Measurements from ENCODE around the gene UBTF. TPM values are rescaled to one million over a fixed set of nuclear protein-coding genes. Genes with fewer than 3 reads are reported as not detected.

Gene UBTF
- total RNA-seq, 5 donors from 2014 or later (not counting 1 experiment from before 2014, with no cell fraction given): 162 to 228 (median 213) TPM

GRCh38 chr17:44232061-44232460, 12.6 kb upstream of the UBTF start:
- no peaks in the 10 kb centered on the region for H3K9me3 Mint-ChIP-seq
- Histone ChIP-seq H3K27ac (ENCODE audit: low read length) (no peak overlapping the region), H3K36me3 (ENCODE audit: control insufficient read depth in 2 of 2, extremely low read depth in 1 of 2, insufficient read depth in 1 of 2, low read length in 1 of 2) (no peaks in the 10 kb centered on the region), H3K27me3 (replicated peaks in 1 of 2; ENCODE audit: control insufficient read depth in 2 of 2, extremely low read depth in 1 of 2, insufficient read depth in 2 of 2, low read length in 1 of 2) (peaks cover 0 to 29% of the 10 kb centered on the region in 2 experiments), H3K4me3 (ENCODE audit: control insufficient read depth in 1 of 2, extremely low read depth in 1 of 2, low read length in 1 of 2) (no peak overlapping the region), H3K4me1 (ENCODE audit: control insufficient read depth in 1 of 2, extremely low read depth in 1 of 2, insufficient read depth in 2 of 2, low read length in 2 of 2) (no peaks in the 10 kb centered on the region), H3K9me3 (no peaks in the 10 kb centered on the region)
- ChIA-PET POLR2A (interaction anchor here in 1 of 2 donors (0.6 kb wide), 1 partner anchor 165 kb away, joined by 3 read pairs; no protein-coding TSS in a partner anchor), CTCF (interaction anchor here in 1 of 2 donors (0.9 kb wide), 1 partner anchor 10 kb away, joined by 4 read pairs; no protein-coding TSS in a partner anchor)
- H3K4me3 Mint-ChIP-seq: no peak overlapping the region
- ATAC-seq (replicated peaks in 1 of 4): no peak
- no peak for DNase-seq
- WGBS (ENCODE audit: insufficient coverage): 80% methylated on average over 3 of the region's 7 CpGs
- H3K36me3 Mint-ChIP-seq: no peaks in the 10 kb centered on the region
- peaks cover 6 to 8% (median 6%) of the 10 kb centered on the region in 3 donors for H3K4me1 Mint-ChIP-seq
- no peaks in the 10 kb centered on the region for H3K27me3 Mint-ChIP-seq
- no peak overlapping the region for H3K27ac Mint-ChIP-seq

- no peak for DNase-seq
- Histone ChIP-seq H3K36me3 (ENCODE audit: control insufficient read depth in 2 of 2, extremely low read depth in 1 of 2, insufficient read depth in 1 of 2, low read length in 1 of 2) (no peaks in the 10 kb centered on the region), H3K4me1 (ENCODE audit: control insufficient read depth in 1 of 2, extremely low read depth in 1 of 2, insufficient read depth in 2 of 2, low read length in 2 of 2) (no peaks in the 10 kb centered on the region), H3K9me3 (no peaks in the 10 kb centered on the region), H3K27me3 (replicated peaks in 1 of 2; ENCODE audit: control insufficient read depth in 2 of 2, extremely low read depth in 1 of 2, insufficient read depth in 2 of 2, low read length in 1 of 2) (peaks cover 0 to 26% of the 10 kb centered on the region in 2 experiments), H3K27ac (ENCODE audit: low read length) (no peak overlapping the region), H3K4me3 (ENCODE audit: control insufficient read depth in 1 of 2, extremely low read depth in 1 of 2, low read length in 1 of 2) (no peak overlapping the region)
- Mint-ChIP-seq H3K27me3 (no peaks in the 10 kb centered on the region), H3K36me3 (no peaks in the 10 kb centered on the region), H3K4me3 (no peak overlapping the region), H3K27ac (no peak overlapping the region), H3K9me3 (no peaks in the 10 kb centered on the region), H3K4me1 (peaks cover 4 to 5% (median 5%) of the 10 kb centered on the region in 3 donors)
- POLR2A ChIA-PET: interaction anchor here in 1 of 2 donors (0.6 kb wide), 1 partner anchor 1933 kb away, joined by 3 read pairs; no protein-coding TSS in a partner anchor
- 87% methylated on average over 4 of the region's 9 CpGs for WGBS (ENCODE audit: insufficient coverage)
- ATAC-seq (replicated peaks in 1 of 4): no peak
- CTCF ChIA-PET: interaction anchor here in 1 of 2 donors (0.8 kb wide), 1 partner anchor 92 kb away, joined by 5 read pairs; no protein-coding TSS in a partner anchor
Measured at GRCh38 chr17:44230140-44230539, 10.7 kb upstream of the UBTF start.

GRCh38 chr17:44229090-44229489, 9.6 kb upstream of the UBTF start:
- Histone ChIP-seq H3K36me3 (ENCODE audit: control insufficient read depth in 2 of 2, extremely low read depth in 1 of 2, insufficient read depth in 1 of 2, low read length in 1 of 2) (no peaks in the 10 kb centered on the region), H3K4me3 (ENCODE audit: control insufficient read depth in 1 of 2, extremely low read depth in 1 of 2, low read length in 1 of 2) (no peak overlapping the region), H3K27ac (ENCODE audit: low read length) (no peak overlapping the region), H3K4me1 (ENCODE audit: control insufficient read depth in 1 of 2, extremely low read depth in 1 of 2, insufficient read depth in 2 of 2, low read length in 2 of 2) (no peaks in the 10 kb centered on the region), H3K9me3 (no peaks in the 10 kb centered on the region), H3K27me3 (replicated peaks in 1 of 2; ENCODE audit: control insufficient read depth in 2 of 2, extremely low read depth in 1 of 2, insufficient read depth in 2 of 2, low read length in 1 of 2) (peaks cover 0 to 25% of the 10 kb centered on the region in 2 experiments)
- WGBS (ENCODE audit: insufficient coverage): 78% methylated on average over 3 of the region's 6 CpGs
- H3K4me1 Mint-ChIP-seq: no peaks in the 10 kb centered on the region
- H3K9me3 Mint-ChIP-seq: no peaks in the 10 kb centered on the region
- ATAC-seq (replicated peaks in 1 of 4): no peak
- CTCF ChIA-PET: no interaction called here
- POLR2A ChIA-PET: no interaction called here
- no peak for DNase-seq
- no peak overlapping the region for H3K27ac Mint-ChIP-seq
- no peaks in the 10 kb centered on the region for H3K27me3 Mint-ChIP-seq
- H3K36me3 Mint-ChIP-seq: no peaks in the 10 kb centered on the region
- H3K4me3 Mint-ChIP-seq: no peak overlapping the region

GRCh38 chr17:44223541-44224071, 4.1 kb upstream of the UBTF start:
- Histone ChIP-seq H3K36me3 (ENCODE audit: control insufficient read depth in 2 of 2, extremely low read depth in 1 of 2, insufficient read depth in 1 of 2, low read length in 1 of 2) (no peaks in the 10 kb centered on the region), H3K4me1 (ENCODE audit: control insufficient read depth in 1 of 2, extremely low read depth in 1 of 2, insufficient read depth in 2 of 2, low read length in 2 of 2) (peaks cover 0 to 11% of the 10 kb centered on the region in 2 experiments), H3K27ac (ENCODE audit: low read length) (no peak overlapping the region), H3K27me3 (replicated peaks in 1 of 2; ENCODE audit: control insufficient read depth in 2 of 2, extremely low read depth in 1 of 2, insufficient read depth in 2 of 2, low read length in 1 of 2) (no peaks in the 10 kb centered on the region), H3K4me3 (ENCODE audit: control insufficient read depth in 1 of 2, extremely low read depth in 1 of 2, low read length in 1 of 2) (no peak overlapping the region), H3K9me3 (no peaks in the 10 kb centered on the region)
- H3K9me3 Mint-ChIP-seq: no peaks in the 10 kb centered on the region
- peaks cover 8 to 9% (median 8%) of the 10 kb centered on the region in 3 donors for H3K4me1 Mint-ChIP-seq
- peaks cover 0 to 1% of the 10 kb centered on the region in 2 donors for H3K27me3 Mint-ChIP-seq
- no peak for DNase-seq
- H3K27ac Mint-ChIP-seq: peak overlapping the region in 1 of 2 donors; percentile 90
- H3K36me3 Mint-ChIP-seq: no peaks in the 10 kb centered on the region
- no peak for ATAC-seq (replicated peaks in 1 of 4)
- 90% methylated on average over 2 of the region's 7 CpGs for WGBS (ENCODE audit: insufficient coverage)
- no peak overlapping the region for H3K4me3 Mint-ChIP-seq
- POLR2A ChIA-PET: interaction anchor here (0.7 to 1.0 kb wide), 2 partner anchors 94 to 108 kb away, joined by 4 to 5 read pairs; no protein-coding TSS in a partner anchor
- CTCF ChIA-PET: no interaction called here

GRCh38 chr17:44222112-44222869, 2.8 kb upstream of the UBTF start:
- Histone ChIP-seq H3K4me3 (ENCODE audit: control insufficient read depth in 1 of 2, extremely low read depth in 1 of 2, low read length in 1 of 2) (peak overlapping the region; percentile 71 to 84), H3K9me3 (no peaks in the 10 kb centered on the region), H3K27ac (ENCODE audit: low read length) (peak overlapping the region; percentile 43), H3K27me3 (replicated peaks in 1 of 2; ENCODE audit: control insufficient read depth in 2 of 2, extremely low read depth in 1 of 2, insufficient read depth in 2 of 2, low read length in 1 of 2) (no peaks in the 10 kb centered on the region), H3K4me1 (ENCODE audit: control insufficient read depth in 1 of 2, extremely low read depth in 1 of 2, insufficient read depth in 2 of 2, low read length in 2 of 2) (peaks cover 4 to 20% of the 10 kb centered on the region in 2 experiments), H3K36me3 (ENCODE audit: control insufficient read depth in 2 of 2, extremely low read depth in 1 of 2, insufficient read depth in 1 of 2, low read length in 1 of 2) (no peaks in the 10 kb centered on the region)
- H3K27me3 Mint-ChIP-seq: peaks cover 0 to 1% of the 10 kb centered on the region in 2 donors
- peaks cover 14 to 15% (median 15%) of the 10 kb centered on the region in 3 donors for H3K4me1 Mint-ChIP-seq
- POLR2A ChIA-PET: interaction anchor here (0.6 to 0.7 kb wide), 6 partner anchors 21 to 297 kb away, joined by 3 to 16 read pairs (median 5); no protein-coding TSS in a partner anchor
- WGBS (ENCODE audit: insufficient coverage): 19% methylated on average over 30 of the region's 36 CpGs
- H3K4me3 Mint-ChIP-seq: peak overlapping the region; percentile 93 to 98 (median 97)
- ATAC-seq (replicated peaks in 1 of 4) (no peak), DNase-seq (peak in 11 of 35 experiments; percentile 21 to 63 (median 41))
- CTCF ChIA-PET: interaction anchor here (0.6 to 2.6 kb wide), 14 partner anchors 10 to 655 kb away, joined by 3 to 12 read pairs (median 4); partner anchors contain the start of genes FAM171A2 (in 1 of the 2) and TMUB2 (in 1 of the 2)
- no peaks in the 10 kb centered on the region for H3K9me3 Mint-ChIP-seq
- H3K36me3 Mint-ChIP-seq: no peaks in the 10 kb centered on the region
- peak overlapping the region; percentile 90 to 94 for H3K27ac Mint-ChIP-seq

- peaks cover 2% of the 10 kb centered on the region for H3K36me3 Mint-ChIP-seq
- H3K4me3 Mint-ChIP-seq: peak overlapping the region; percentile 93 to 98 (median 97)
- peaks cover 9 to 25% of the 10 kb centered on the region in 2 experiments for H3K4me1 ChIP-seq (ENCODE audit: control insufficient read depth in 1 of 2, extremely low read depth in 1 of 2, insufficient read depth in 2 of 2, low read length in 2 of 2)
- no peaks in the 10 kb centered on the region for H3K9me3 Mint-ChIP-seq
- peaks cover 19 to 20% (median 20%) of the 10 kb centered on the region in 3 donors for H3K4me1 Mint-ChIP-seq
- peak overlapping the region; percentile 71 to 84 for H3K4me3 ChIP-seq (ENCODE audit: control insufficient read depth in 1 of 2, extremely low read depth in 1 of 2, low read length in 1 of 2)
- WGBS (ENCODE audit: insufficient coverage): 0% methylated on average over 5 of the region's 17 CpGs
- no peak for ATAC-seq (replicated peaks in 1 of 4)
- peaks cover 0 to 1% of the 10 kb centered on the region in 2 donors for H3K27me3 Mint-ChIP-seq
- peak in 1 of 35 experiments; percentile 28 for DNase-seq
- ChIA-PET POLR2A (interaction anchor here (0.6 to 0.7 kb wide), 6 partner anchors 20 to 296 kb away, joined by 3 to 16 read pairs (median 5); no protein-coding TSS in a partner anchor), CTCF (interaction anchor here (0.5 to 2.6 kb wide), 16 partner anchors 10 to 654 kb away, joined by 3 to 12 read pairs (median 4); partner anchors contain the start of genes FAM171A2 (in 1 of the 2), GRN (in 1 of the 2) and TMUB2 (in 1 of the 2))
- peak overlapping the region; percentile 90 to 94 for H3K27ac Mint-ChIP-seq
- H3K27me3 ChIP-seq (replicated peaks in 1 of 2; ENCODE audit: control insufficient read depth in 2 of 2, extremely low read depth in 1 of 2, insufficient read depth in 2 of 2, low read length in 1 of 2): no peaks in the 10 kb centered on the region
- H3K36me3 ChIP-seq (ENCODE audit: control insufficient read depth in 2 of 2, extremely low read depth in 1 of 2, insufficient read depth in 1 of 2, low read length in 1 of 2): no peaks in the 10 kb centered on the region
- H3K27ac ChIP-seq (ENCODE audit: low read length): peak overlapping the region; percentile 43
- H3K9me3 ChIP-seq: no peaks in the 10 kb centered on the region
Measured at GRCh38 chr17:44221862-44222111, 2.3 kb upstream of the UBTF start.

Measured in T-cell (primary cell).